Caki2 (cell line): ENCODE measurements around the gene PIK3R5. TPM values are rescaled to one million over a fixed set of nuclear protein-coding genes. Genes with fewer than 3 reads are reported as not detected.
"Not testable (repeated sequence)": the region's sequence is repeated elsewhere in the genome, so short reads cannot be mapped to it uniquely, and the experiment has no call there.

Experiments used
- DNase-seq: peaks from one replicate; pipeline ENCODE4 v3.0.0-alpha.2; 2015; ENCODE audit warnings: low read depth
- in situ Hi-C: cut with HindIII; loops from 2 replicates; pipeline ENCODE4 v1.10.0; 2016; ENCODE audit warnings: low sequenced_read_pairs, low pct_unique_long_range_greater_than_20kb, mixed read lengths
- total RNA-seq: library from RNA; depleted of rRNA; stranded (reverse); fragments of >200 nt; shearing (Covaris generic); gene quantifications from 2 replicates; pipeline ENCODE4 v1.2.3, GENCODE V29; 2014; ENCODE audit warnings: low replicate concordance

PIK3R5 gene
- total RNA-seq, 1 experiment from 2014 or later = 3.1 TPM

- in situ Hi-C loops, DNase-seq: not testable (repeated sequence)
Measured at GRCh38 chr17:8988263-8988935, 22.9 kb upstream of the PIK3R5 start.

- DNase-seq = no peak
- in situ Hi-C loops = no loop called here
Measured at GRCh38 chr17:8986295-8986694, 20.8 kb upstream of the PIK3R5 start.

GRCh38 chr17:8985054-8985701 lies 19.7 kb upstream of the PIK3R5 start:
- in situ Hi-C loops = no loop called here
- DNase-seq = no peak

- DNase-seq, in situ Hi-C loops: not testable (repeated sequence)
Measured at GRCh38 chr17:8984225-8984624, 18.7 kb upstream of the PIK3R5 start.

GRCh38 chr17:8981443-8981842 lies 15.9 kb upstream of the PIK3R5 start:
- in situ Hi-C loops = no loop called here
- no peak for DNase-seq

GRCh38 chr17:8979715-8980114 lies 14.2 kb upstream of the PIK3R5 start:
- no peak for DNase-seq
- in situ Hi-C loops = no loop called here

GRCh38 chr17:8976638-8977037 lies 11.1 kb upstream of the PIK3R5 start:
- in situ Hi-C loops = no loop called here
- no peak for DNase-seq

GRCh38 chr17:8975091-8975725 lies 9.7 kb upstream of the PIK3R5 start:
- in situ Hi-C loops = no loop called here
- DNase-seq = no peak

GRCh38 chr17:8969901-8970300 lies 4.4 kb upstream of the PIK3R5 start:
- no peak for DNase-seq
- in situ Hi-C loops = no loop called here

GRCh38 chr17:8968503-8968902 lies 3.0 kb upstream of the PIK3R5 start:
- in situ Hi-C loops = no loop called here

GRCh38 chr17:8967861-8968260 lies 2.4 kb upstream of the PIK3R5 start:
- in situ Hi-C loops = no loop called here
- no peak for DNase-seq

More at GRCh38 chr17:8968503-8968902, 3.0 kb upstream of the PIK3R5 start:
- no peak for DNase-seq

- DNase-seq = no peak
- in situ Hi-C loops = no loop called here
Measured at GRCh38 chr17:8966926-8967325, 1.4 kb upstream of the PIK3R5 start.

- no peak for DNase-seq
- in situ Hi-C loops = no loop called here
Measured at GRCh38 chr17:8964801-8965393, 610 bp downstream of the PIK3R5 start.

GRCh38 chr17:8963647-8964258 lies 1.8 kb downstream of the PIK3R5 start:
- in situ Hi-C loops = no loop called here
- DNase-seq = no peak

GRCh38 chr17:8963014-8963413 lies 2.5 kb downstream of the PIK3R5 start:
- no peak for DNase-seq
- in situ Hi-C loops = no loop called here

GRCh38 chr17:8961829-8962228 lies 3.7 kb downstream of the PIK3R5 start:
- DNase-seq = no peak
- in situ Hi-C loops = no loop called here

- in situ Hi-C loops = no loop called here
- DNase-seq = no peak
Measured at GRCh38 chr17:8960325-8961140, 5.0 kb downstream of the PIK3R5 start.

- no peak for DNase-seq
- in situ Hi-C loops = no loop called here
Measured at GRCh38 chr17:8959312-8959918, 6.1 kb downstream of the PIK3R5 start.
